GM18507 (cell line): ENCODE measurements around the gene TUBB1.

Experiments
- DNase-seq: peaks from one replicate; pipeline ENCODE4 v3.0.0; 2011; ENCODE audit warnings: low read depth; ENCODE audit not compliant: insufficient read length; ENCODE audit errors: extremely low spot score
- FAIRE-seq: peaks from 2 replicates; lab custom pipeline; 2011; peaks lifted over from hg19 to GRCh38; lab: Jason Lieb, UNC

Gene TUBB1

GRCh38 chr20:59063358-59064213, 44.4 kb downstream of the TUBB1 start:
- no peak for FAIRE-seq
- DNase-seq: no peak

GRCh38 chr20:59064214-59064722, 45.0 kb downstream of the TUBB1 start:
- FAIRE-seq (no peak), DNase-seq (no peak)

DNA sequence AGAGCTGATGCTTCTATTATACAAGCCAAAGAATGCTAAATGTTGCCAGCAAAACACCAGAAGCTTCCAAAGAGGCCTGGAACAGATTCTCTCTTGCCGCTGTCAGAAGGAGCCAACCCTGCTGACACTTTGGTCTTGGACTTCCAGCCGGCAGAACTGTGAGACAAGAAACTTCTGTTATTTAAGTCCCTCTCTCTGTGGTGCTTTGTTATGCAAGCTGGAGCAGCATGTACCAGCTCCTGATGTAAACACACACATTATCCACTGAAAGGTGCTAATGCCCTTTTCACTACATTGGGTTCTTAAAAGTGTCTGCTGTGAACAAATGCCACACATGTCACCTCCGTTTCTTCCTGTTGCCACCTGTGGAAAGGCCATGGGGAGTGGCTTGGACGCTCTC, 49.3 kb downstream of the TUBB1 start:
- DNase-seq: no peak
- FAIRE-seq: no peak

DNA sequence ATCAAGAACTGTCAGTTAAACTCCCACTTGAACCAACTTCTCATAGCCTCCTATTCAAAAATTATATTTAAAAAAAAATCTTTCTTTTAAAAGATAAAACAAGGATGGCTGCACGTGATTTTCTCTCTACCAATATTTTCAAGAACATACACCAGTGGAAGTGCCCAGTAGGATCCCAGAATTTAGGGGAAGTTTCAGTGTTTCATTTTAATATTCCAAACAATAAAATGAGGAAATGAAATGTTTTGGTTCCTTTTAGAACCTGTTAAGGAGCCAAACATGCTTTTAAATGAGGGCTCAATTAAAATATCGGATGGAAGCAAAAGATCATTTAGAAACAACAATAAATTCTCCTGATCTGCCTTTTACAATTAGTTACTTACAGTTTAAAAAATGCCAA, 49.8 kb downstream of the TUBB1 start:
- FAIRE-seq (no peak), DNase-seq (no peak)

GRCh38 chr20:59071216-59071615, 52.0 kb downstream of the TUBB1 start:
- DNase-seq: no peak
- FAIRE-seq: peak; percentile 50

DNA sequence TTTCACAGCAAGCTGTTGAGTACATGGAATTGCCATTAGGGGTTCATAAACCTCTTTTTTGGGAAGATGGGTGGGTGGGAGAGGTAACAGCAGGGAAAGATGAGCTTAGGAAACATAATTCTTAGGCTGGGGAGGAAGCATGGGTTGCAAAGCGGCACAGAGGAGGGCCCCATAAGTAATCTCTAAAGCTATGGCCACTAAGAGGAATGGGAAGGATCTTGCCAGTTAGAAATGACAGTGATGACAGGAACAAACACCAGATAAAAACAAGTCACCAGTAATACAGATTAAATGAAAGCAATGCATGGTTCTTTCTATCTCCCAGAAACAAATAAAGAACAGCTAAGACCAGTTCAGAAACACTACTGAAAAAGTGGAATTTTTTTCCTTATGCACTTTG, 54.4 kb downstream of the TUBB1 start:
- FAIRE-seq (no peak), DNase-seq (no peak)

GRCh38 chr20:59074456-59074855, 55.2 kb downstream of the TUBB1 start:
- FAIRE-seq (no peak), DNase-seq (no peak)

GRCh38 chr20:59075934-59076508, 56.8 kb downstream of the TUBB1 start:
- FAIRE-seq: no peak

More at GRCh38 chr20:59075934-59076508, 56.8 kb downstream of the TUBB1 start:
- no peak for DNase-seq
